ENCODE results near the gene HCRTR1. TPM values are rescaled to one million over a fixed set of nuclear protein-coding genes. Genes with fewer than 3 reads are reported as not detected.

HCRTR1 gene
- total and polyA plus RNA-seq, 2 donors (not counting 3 experiments of a cell fraction or from before 2014, with no cell fraction given), result 0.93 to 1.5 TPM

- FAIRE-seq (no peak), DNase-seq (ENCODE audit: low read depth, low spot score) (no peak)
- no peak overlapping the region for H3K27ac ChIP-seq (ENCODE audit: insufficient read depth, low read depth, low read length)
- H3K27me3 ChIP-seq (ENCODE audit: control insufficient read depth in 2 of 2, insufficient read depth in 2 of 2, low read length in 2 of 2), result no peaks in the 10 kb centered on the region
- no peak overlapping the region for H3K4me2 ChIP-seq (ENCODE audit: insufficient read depth, low read length)
- H2AFZ ChIP-seq (ENCODE audit: low read depth, low read length), result no peak overlapping the region
- H3K4me1 ChIP-seq (ENCODE audit: control insufficient read depth, extremely low read depth, insufficient read depth, low read length), result peaks cover 11% of the 10 kb centered on the region
- no peaks in the 10 kb centered on the region for H3K9me3 ChIP-seq (replicated peaks; ENCODE audit: control insufficient read depth, insufficient read depth, low read length)
- no peaks in the 10 kb centered on the region for H3K79me2 ChIP-seq (ENCODE audit: control insufficient read depth, insufficient read depth, low read length)
- TF ChIP-seq POLR2AphosphoS5 (IDR thresholded peaks at IDR 0.05; ENCODE audit: insufficient read depth, low read depth, low read length) (no peak), MYC (IDR thresholded peaks at IDR 0.05; ENCODE audit: low read depth, low read length) (no peak), EZH2 (IDR thresholded peaks at IDR 0.05; ENCODE audit: borderline replicate concordance, low read depth, low read length, severe bottlenecking) (no peak), FOS (IDR thresholded peaks at IDR 0.05; ENCODE audit: borderline replicate concordance, insufficient read depth, low read length) (no peak), POLR2A (IDR thresholded peaks at IDR 0.05; ENCODE audit: low read depth, low read length) (no peak), JUN (IDR thresholded peaks at IDR 0.05; ENCODE audit: borderline replicate concordance, insufficient read depth, insufficient read length, low read depth) (no peak), GATA2 (IDR thresholded peaks at IDR 0.05; ENCODE audit: insufficient read depth, insufficient read length, low read depth, low read length) (no peak)
- TF ChIP-seq, protein P1, sequence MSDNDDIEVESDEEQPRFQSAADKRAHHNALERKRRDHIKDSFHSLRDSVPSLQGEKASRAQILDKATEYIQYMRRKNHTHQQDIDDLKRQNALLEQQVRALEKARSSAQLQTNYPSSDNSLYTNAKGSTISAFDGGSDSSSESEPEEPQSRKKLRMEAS (IDR thresholded peaks at IDR 0.05; ENCODE audit: insufficient read depth, insufficient read length), result no peak
- TF ChIP-seq, protein P2, sequence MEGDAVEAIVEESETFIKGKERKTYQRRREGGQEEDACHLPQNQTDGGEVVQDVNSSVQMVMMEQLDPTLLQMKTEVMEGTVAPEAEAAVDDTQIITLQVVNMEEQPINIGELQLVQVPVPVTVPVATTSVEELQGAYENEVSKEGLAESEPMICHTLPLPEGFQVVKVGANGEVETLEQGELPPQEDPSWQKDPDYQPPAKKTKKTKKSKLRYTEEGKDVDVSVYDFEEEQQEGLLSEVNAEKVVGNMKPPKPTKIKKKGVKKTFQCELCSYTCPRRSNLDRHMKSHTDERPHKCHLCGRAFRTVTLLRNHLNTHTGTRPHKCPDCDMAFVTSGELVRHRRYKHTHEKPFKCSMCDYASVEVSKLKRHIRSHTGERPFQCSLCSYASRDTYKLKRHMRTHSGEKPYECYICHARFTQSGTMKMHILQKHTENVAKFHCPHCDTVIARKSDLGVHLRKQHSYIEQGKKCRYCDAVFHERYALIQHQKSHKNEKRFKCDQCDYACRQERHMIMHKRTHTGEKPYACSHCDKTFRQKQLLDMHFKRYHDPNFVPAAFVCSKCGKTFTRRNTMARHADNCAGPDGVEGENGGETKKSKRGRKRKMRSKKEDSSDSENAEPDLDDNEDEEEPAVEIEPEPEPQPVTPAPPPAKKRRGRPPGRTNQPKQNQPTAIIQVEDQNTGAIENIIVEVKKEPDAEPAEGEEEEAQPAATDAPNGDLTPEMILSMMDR (IDR thresholded peaks at IDR 0.05; ENCODE audit: extremely low read depth in 1 of 2, insufficient read depth in 1 of 2, low read depth in 1 of 2, low read length in 2 of 2), result no peak
- no TSS peak for BruUV-seq (replicated peaks)
- no peaks in the 10 kb centered on the region for H3K36me3 ChIP-seq (ENCODE audit: control insufficient read depth in 2 of 2, extremely low read depth in 1 of 2, insufficient read depth in 2 of 2, low read length in 2 of 2)
- ChIA-PET CTCF (interaction anchor here (0.8 to 1.6 kb wide), 4 partner anchors 10 to 53 kb away, joined by 3 read pairs; no protein-coding TSS in a partner anchor), POLR2A (no interaction called here)
- H3K9ac ChIP-seq (replicated peaks; ENCODE audit: extremely low read depth, insufficient read depth, low read length), result no peak overlapping the region
- intact Hi-C loops (cut with micrococcal nuclease) (no loop called here), dilution Hi-C loops (cut with MboI; ENCODE audit: extremely low pct_ligation_motif_present, low sequenced_read_pairs) (no loop called here)
- no peaks in the 10 kb centered on the region for H4K20me1 ChIP-seq (replicated peaks; ENCODE audit: control insufficient read depth, extremely low read depth, insufficient read depth, low read length)
- no peak overlapping the region for H3K4me3 ChIP-seq (replicated peaks in 1 of 3; ENCODE audit: insufficient read depth in 1 of 3, low read depth in 1 of 3, low read length in 3 of 3)
- H3K9me1 ChIP-seq (replicated peaks; ENCODE audit: control insufficient read depth, extremely low read depth, insufficient read depth, low read length), result no peaks in the 10 kb centered on the region
These were observed 15.4 kb upstream of the HCRTR1 start for GRCh38 chr1:31602081-31602480.

Data from endothelial cell of umbilical vein (primary cell).